Measurements from ENCODE around the gene EXOC2. TPM values are rescaled to one million over a fixed set of nuclear protein-coding genes. Genes with fewer than 3 reads are reported as not detected.
A peak's percentile ranks its signal among the peaks of the same experiment; 100 is the strongest.
"Not testable (repeated sequence)": the region's sequence is repeated elsewhere in the genome, so short reads cannot be mapped to it uniquely, and the experiment has no call there.

Gene EXOC2
- total RNA-seq, 1 donor from 2014 or later = 34.3 TPM

- DNase-seq (ENCODE audit: low read depth in 2 of 2) = peak in 1 of 2 donors; percentile 65
Measured at GRCh38 chr6:710601-711571, 17.9 kb upstream of the EXOC2 start.

- DNase-seq (ENCODE audit: low read depth in 2 of 2) = no peak
Measured at GRCh38 chr6:709471-710056, 16.6 kb upstream of the EXOC2 start.

GRCh38 chr6:708237-708598 is 15.3 kb upstream of the EXOC2 start:
- DNase-seq (ENCODE audit: low read depth in 2 of 2) = peak in 1 of 2 donors; percentile 56

GRCh38 chr6:707576-708236 is 14.8 kb upstream of the EXOC2 start:
- no peak for DNase-seq (ENCODE audit: low read depth in 2 of 2)

- no peak for DNase-seq (ENCODE audit: low read depth in 2 of 2)
Measured at GRCh38 chr6:706819-707381, 14.0 kb upstream of the EXOC2 start.

- peak in 1 of 2 donors; percentile 63 for DNase-seq (ENCODE audit: low read depth in 2 of 2)
Measured at GRCh38 chr6:706146-706545, 13.2 kb upstream of the EXOC2 start.

GRCh38 chr6:705047-705446 is 12.1 kb upstream of the EXOC2 start:
- DNase-seq (ENCODE audit: low read depth in 2 of 2) = no peak

- peak in 1 of 2 donors; percentile 54 for DNase-seq (ENCODE audit: low read depth in 2 of 2)
Measured at GRCh38 chr6:704046-704445, 11.1 kb upstream of the EXOC2 start.

- peak in 1 of 2 donors; percentile 50 for DNase-seq (ENCODE audit: low read depth in 2 of 2)
Measured at GRCh38 chr6:703552-703951, 10.6 kb upstream of the EXOC2 start.

- no peak for DNase-seq (ENCODE audit: low read depth in 2 of 2)
Measured at GRCh38 chr6:701700-702479, 9.0 kb upstream of the EXOC2 start.

GRCh38 chr6:701215-701614 is 8.3 kb upstream of the EXOC2 start:
- DNase-seq (ENCODE audit: low read depth in 2 of 2) = no peak

- no peak for DNase-seq (ENCODE audit: low read depth in 2 of 2)
Measured at GRCh38 chr6:700490-700889, 7.6 kb upstream of the EXOC2 start.

GRCh38 chr6:699319-699718 is 6.4 kb upstream of the EXOC2 start:
- DNase-seq (ENCODE audit: low read depth in 2 of 2) = peak; percentile 45 to 79

GRCh38 chr6:694431-695126 is 1.6 kb upstream of the EXOC2 start:
- DNase-seq (ENCODE audit: low read depth in 2 of 2) = not testable (repeated sequence)

GRCh38 chr6:693723-694009 is 727 bp upstream of the EXOC2 start:
- DNase-seq (ENCODE audit: low read depth in 2 of 2) = no peak

- DNase-seq (ENCODE audit: low read depth in 2 of 2) = peak in 1 of 2 donors; percentile 67
Measured at GRCh38 chr6:692356-692851, 535 bp downstream of the EXOC2 start.

- DNase-seq (ENCODE audit: low read depth in 2 of 2) = no peak
Measured at GRCh38 chr6:689223-689622, 3.7 kb downstream of the EXOC2 start.

GRCh38 chr6:686497-686896 is 6.4 kb downstream of the EXOC2 start:
- DNase-seq (ENCODE audit: low read depth in 2 of 2) = no peak

GRCh38 chr6:684831-685636 is 7.9 kb downstream of the EXOC2 start:
- peak in 1 of 2 donors; percentile 54 for DNase-seq (ENCODE audit: low read depth in 2 of 2)

All from dermis microvascular lymphatic vessel endothelial cell (primary cell).